Stimulated activated CD8-positive, alpha-beta memory T cell treated with anti-CD3 and anti-CD28 coated beads, Interleukin-2, amount 100 ng/mL, for 48 hours (primary cell): ENCODE data around the gene SLIT3.
A peak's percentile ranks its signal among the peaks of the same experiment; 100 is the strongest.

Experiments
- DNase-seq, 2 donors: peaks; one replicate each; pipeline ENCODE4 v3.0.0-alpha.2; 2020; ENCODE audit warnings: low read depth in 2 of 2

The SLIT3 gene

GRCh38 chr5:168992016-168992415 is 308.9 kb downstream of the SLIT3 start:
- no peak for DNase-seq

GRCh38 chr5:168991311-168991710 is 309.6 kb downstream of the SLIT3 start:
- no peak for DNase-seq

- no peak for DNase-seq
Observed at GRCh38 chr5:168990679-168991078, 310.3 kb downstream of the SLIT3 start.

GRCh38 chr5:168989731-168990505 is 311.0 kb downstream of the SLIT3 start:
- no peak for DNase-seq

DNA sequence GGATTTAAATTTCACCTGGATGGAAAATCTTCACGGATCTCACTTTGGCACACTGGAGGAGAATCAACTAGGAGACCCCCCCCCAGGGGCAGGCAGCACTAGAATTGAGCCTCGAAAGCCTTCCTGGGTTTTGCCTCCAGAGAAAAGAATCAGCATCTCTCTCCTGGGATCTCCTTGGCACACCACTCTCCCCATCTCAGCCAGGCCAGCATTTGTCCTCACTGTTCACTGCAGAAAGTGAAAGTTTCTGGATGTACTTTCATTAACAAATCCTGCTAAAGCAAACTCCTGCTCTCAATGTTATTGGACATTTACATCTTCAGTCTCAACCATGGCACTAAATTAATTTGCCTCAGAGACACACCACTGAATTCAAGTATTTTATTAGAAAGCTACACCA is 312.2 kb downstream of the SLIT3 start:
- no peak for DNase-seq

DNA sequence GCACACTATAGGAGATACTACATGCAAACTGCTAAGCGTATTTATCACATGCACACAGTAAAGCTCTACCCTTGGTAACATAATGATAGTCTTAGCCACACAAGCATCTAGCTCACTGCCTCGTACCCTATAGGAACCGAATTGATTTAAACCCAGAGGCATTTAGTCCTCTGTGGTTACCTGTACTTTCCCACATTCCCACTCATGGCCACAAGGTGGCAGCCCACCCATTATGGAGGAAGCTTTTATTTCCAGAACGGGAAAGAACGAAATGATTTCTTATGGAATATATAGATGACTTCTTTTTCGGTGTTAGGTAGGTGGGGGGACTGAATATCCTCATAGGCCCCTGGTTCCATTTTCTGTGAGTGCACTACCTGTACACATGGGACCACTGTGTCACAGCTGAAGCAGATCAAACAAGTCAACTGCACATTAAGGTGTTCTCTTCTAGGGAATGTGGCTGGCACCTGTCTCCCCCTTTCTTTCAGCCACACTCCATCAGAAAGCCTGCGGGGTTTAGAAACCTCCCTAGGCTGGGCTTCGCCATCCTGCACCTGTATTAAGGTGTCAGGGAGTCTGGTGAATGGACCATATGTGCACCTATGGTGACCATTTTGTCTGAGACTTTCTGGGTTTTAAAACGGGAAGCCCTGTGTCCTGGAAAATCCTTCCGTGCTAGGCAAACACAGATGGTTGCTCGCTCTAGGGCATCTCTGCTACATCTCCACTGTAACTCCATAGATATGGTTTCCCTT is 313.2 kb downstream of the SLIT3 start:
- DNase-seq: peak; percentile 32 to 49

DNA sequence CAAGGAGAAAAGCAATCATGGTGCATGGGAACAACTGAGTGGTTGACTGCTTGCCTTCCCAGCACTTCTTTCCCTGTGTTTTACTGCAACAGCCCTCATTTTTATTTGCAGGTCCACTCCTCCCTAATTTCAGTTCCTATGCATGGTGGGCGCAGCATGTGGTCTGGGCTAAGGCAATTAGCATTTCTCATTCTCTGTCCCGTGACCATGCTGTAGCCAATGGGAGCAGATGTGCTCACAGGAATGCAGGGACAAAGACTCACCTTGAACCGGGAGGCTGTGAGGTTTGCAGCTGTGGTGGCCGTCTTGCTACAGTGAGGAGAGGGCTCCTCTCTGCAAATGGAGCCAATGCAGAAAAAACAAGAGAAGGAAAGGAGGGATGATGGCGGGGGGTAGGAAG is 315.5 kb downstream of the SLIT3 start:
- DNase-seq: no peak

DNA sequence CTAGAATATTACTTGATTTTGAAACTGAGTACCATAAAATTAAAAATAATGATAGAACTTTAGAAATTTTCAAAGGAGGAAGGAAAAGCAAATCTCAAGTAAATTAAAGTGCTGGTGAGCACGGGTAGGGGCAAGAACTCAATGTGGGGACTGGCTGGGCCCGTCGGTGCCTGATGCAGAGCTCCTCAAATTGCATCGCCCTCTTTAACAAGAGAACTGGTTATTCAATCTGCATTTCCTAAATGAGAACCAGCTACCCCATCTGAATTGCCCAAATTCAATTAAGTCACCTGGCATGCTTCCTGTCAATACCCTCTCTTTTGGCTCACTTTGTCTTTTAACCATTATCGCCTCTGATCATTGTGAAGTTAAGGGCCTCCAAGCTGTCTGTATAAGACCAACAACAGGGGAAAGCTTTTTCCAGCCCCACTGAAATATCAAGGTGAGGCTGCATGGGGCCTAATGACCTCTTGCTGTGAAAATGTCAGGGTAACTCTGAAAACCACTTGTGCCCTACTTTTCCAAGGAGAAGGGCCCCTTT is 316.7 kb downstream of the SLIT3 start:
- no peak for DNase-seq

GRCh38 chr5:168979135-168979534 is 321.8 kb downstream of the SLIT3 start:
- no peak for DNase-seq

- DNase-seq: no peak
Observed at GRCh38 chr5:168978500-168978899, 322.4 kb downstream of the SLIT3 start.

- no peak for DNase-seq
Observed at GRCh38 chr5:168978015-168978414, 322.9 kb downstream of the SLIT3 start.

DNA sequence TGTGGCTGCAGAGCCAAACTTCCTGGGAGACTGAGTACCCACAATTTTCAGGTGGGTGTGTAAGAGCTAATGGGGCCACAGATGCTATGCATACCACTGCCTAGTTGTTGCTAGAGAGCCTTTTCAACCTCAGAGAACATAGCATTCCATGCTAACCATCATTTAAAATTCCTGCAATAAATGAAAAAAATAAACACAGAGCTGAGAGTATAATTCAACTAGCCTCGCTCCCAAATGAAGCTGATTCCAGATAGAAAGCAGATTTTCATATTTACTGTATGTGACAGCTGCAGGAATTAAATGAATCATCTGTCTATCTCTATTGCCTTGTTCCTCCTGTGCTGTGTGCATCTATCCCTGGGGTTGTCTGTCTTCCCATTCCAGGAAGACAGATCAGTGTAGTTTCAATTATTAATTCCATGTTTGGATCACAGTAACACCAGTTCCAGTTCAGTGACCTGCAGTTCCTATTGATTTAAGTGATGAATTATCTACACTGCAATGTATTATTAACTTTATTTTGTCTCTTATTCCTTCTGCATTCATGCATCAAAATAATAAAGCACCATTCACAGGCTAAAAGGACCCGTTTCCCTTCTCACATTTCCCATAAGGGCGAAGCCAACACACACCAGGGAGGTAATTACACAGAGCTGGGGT is 324.5 kb downstream of the SLIT3 start:
- DNase-seq: no peak

DNA sequence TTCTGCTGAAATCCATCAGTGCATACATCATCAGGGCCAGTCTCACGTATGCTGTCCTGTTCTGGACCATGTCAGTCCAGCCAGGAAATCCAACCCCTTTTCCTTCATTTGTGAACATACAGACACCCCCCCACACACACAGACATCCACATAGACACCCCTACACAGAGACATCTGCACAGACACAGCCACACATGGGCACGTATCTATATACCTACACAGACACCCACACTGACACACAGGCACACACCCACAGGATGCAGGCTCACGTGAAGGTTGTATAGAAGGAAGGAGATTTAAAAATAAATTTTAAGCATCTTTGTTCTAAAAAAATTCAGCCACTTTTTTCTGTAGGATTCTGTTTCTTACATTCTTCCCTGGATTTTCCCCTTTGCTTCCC is 325.6 kb downstream of the SLIT3 start:
- no peak for DNase-seq

DNA sequence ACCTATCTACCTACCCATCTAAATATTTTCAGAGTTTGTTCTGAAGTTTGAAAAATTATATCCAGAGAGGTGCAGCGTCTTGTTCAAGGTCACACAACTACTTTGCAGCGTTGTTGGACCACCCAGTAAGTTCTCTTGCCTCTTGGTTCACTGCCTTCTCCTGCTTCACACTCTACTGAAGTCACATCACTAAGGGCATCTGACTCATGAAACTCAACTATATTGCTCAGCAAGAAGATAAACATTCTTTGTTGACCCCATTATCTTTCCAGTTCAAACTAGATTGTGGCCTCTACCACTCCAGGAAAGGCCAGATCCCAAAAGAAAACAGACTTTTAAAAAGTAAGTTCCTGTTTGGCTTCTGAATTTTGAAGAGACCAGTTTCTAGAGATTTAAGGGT is 326.9 kb downstream of the SLIT3 start:
- DNase-seq: no peak

DNA sequence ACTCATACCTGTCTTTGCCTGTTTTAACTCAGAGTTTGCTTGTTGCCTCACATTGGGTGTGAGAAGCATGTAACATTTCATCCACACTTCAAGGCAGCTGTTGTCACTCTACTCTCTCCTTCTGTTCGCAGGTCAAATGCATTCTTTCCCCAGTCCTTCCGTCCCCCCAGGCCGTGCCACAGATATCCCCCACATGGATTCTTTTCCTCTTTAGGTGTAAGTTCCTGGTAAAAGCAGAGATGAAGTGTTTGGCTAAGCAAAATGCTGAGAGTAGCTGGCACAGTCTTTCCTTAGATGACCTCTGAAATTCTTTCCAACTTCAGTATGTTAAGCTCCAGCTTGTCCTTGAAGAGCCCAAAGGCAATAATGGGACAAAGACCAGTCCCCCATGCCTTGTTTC is 328.2 kb downstream of the SLIT3 start:
- DNase-seq: no peak

GRCh38 chr5:168971100-168971499 is 329.8 kb downstream of the SLIT3 start:
- DNase-seq: no peak

GRCh38 chr5:168969326-168969886 is 331.5 kb downstream of the SLIT3 start:
- no peak for DNase-seq

GRCh38 chr5:168967882-168968620 is 332.9 kb downstream of the SLIT3 start:
- no peak for DNase-seq

GRCh38 chr5:168965638-168966037 is 335.3 kb downstream of the SLIT3 start:
- DNase-seq: no peak

- DNase-seq: no peak
Observed at GRCh38 chr5:168964182-168964581, 336.8 kb downstream of the SLIT3 start.

DNA sequence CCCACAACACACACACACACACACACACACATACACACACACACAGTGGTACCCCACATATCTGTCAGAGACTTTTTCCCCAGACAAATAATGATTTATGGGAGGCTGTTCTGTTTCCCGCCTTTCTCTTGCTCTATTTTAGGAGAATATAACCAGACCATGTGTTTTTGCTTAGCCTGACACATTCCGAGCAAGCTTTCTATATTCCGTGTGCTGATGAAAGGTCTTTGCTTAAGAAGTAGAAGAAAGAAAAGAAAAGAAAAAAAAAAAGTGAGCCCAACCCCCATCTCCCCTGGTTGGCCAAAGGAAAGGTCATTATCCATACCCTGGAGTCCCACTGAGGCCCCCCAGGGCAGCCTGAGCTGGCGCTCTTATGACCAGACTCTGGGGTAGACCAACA is 338.6 kb downstream of the SLIT3 start:
- DNase-seq: no peak
